Caco-2 (cell line): ENCODE measurements around the gene EME2. TPM values are rescaled to one million over a fixed set of nuclear protein-coding genes. Genes with fewer than 3 reads are reported as not detected.
A peak's percentile ranks its signal among the peaks of the same experiment; 100 is the strongest.

Source experiments
- BruUV-seq: library from RNA; stranded (reverse); fragments of 400-500 nt; replicated peaks from 2 replicates; lab custom pipeline; 2021; lab: Mats Ljungman, UMichigan
- CTCF ChIA-PET: fragments of 300-600 bp; sonication (Branson Sonifier 250); formaldehyde crosslinking; loops from one replicate; lab custom pipeline; 2022; ENCODE audit warnings: antibody characterized with exemption; lab: Charles Lee
- POLR2A ChIA-PET: fragments of 300-600 bp; sonication (Branson Sonifier 250); formaldehyde crosslinking; loops from one replicate; lab custom pipeline; 2022; ENCODE audit warnings: antibody characterized with exemption; lab: Charles Lee
- DNase-seq, 2 experiments: peaks; one replicate each; pipeline versions ENCODE4 v3.0.0 to v3.0.0-alpha.2; 2020 to 2022
- H3K27me3 ChIP-seq: replicated peaks from 2 replicates; pipeline ENCODE4 v1.6.0; 2011; ENCODE audit warnings: low read length; ENCODE audit not compliant: control insufficient read depth, insufficient read depth
- H3K36me3 ChIP-seq: 2 replicates; pipeline ENCODE4 v1.5.1; 2011; ENCODE audit warnings: low read length; ENCODE audit not compliant: control insufficient read depth, insufficient read depth
- H3K4me1 ChIP-seq: fragments of 250-450 bp; sonication (Bioruptor Pico); 2 replicates; pipeline ENCODE4 v1.5.1; 2020; ENCODE audit warnings: mild to moderate bottlenecking
- H3K4me3 ChIP-seq: 2 replicates; pipeline ENCODE4 v1.5.1; 2011; ENCODE audit warnings: low read depth, mild to moderate bottlenecking, control low read depth, low read length
- H3K9me3 ChIP-seq: fragments of 250-450 bp; sonication (Bioruptor Pico); 2 replicates; pipeline ENCODE4 v1.5.1; 2020; ENCODE audit warnings: mild to moderate bottlenecking, moderate library complexity
- H3K27ac Mint-ChIP-seq: one replicate; pipeline ENCODE4 v1.8.0; 2022; ENCODE audit warnings: mixed read lengths; ENCODE audit not compliant: unreplicated experiment
- H3K27me3 Mint-ChIP-seq: one replicate; pipeline ENCODE4 v1.8.0; 2022; ENCODE audit warnings: mixed read lengths; ENCODE audit not compliant: insufficient read depth, unreplicated experiment
- H3K36me3 Mint-ChIP-seq: one replicate; pipeline ENCODE4 v1.8.0; 2022; ENCODE audit warnings: mild to moderate bottlenecking, mixed read lengths; ENCODE audit not compliant: insufficient read depth, unreplicated experiment
- H3K4me1 Mint-ChIP-seq: one replicate; pipeline ENCODE4 v1.8.0; 2022; ENCODE audit warnings: low read depth, mixed read lengths; ENCODE audit not compliant: unreplicated experiment
- H3K4me3 Mint-ChIP-seq: one replicate; pipeline ENCODE4 v1.8.0; 2022; ENCODE audit warnings: mild to moderate bottlenecking, moderate library complexity, mixed read lengths; ENCODE audit not compliant: unreplicated experiment
- H3K9me3 Mint-ChIP-seq: one replicate; pipeline ENCODE4 v1.8.0; 2022; ENCODE audit warnings: mixed read lengths; ENCODE audit not compliant: unreplicated experiment
- intact Hi-C: fragments of 100-400 bp; cut with micrococcal nuclease; formaldehyde crosslinking; loops from one replicate; pipeline ENCODE4 v1.10.0; 2022; ENCODE audit not compliant: unreplicated experiment
- total RNA-seq: library from RNA; stranded (reverse); gene quantifications from 2 replicates; pipeline ENCODE4 v1.2.3, GENCODE V29; 2022
- TF ChIP-seq, protein P1 (sequence below), 2 experiments: fragments of 200-600 bp in 1 of 2; IDR thresholded peaks; 1 replicate in 1 of 2; 2 replicates in 1 of 2; pipeline versions ENCODE4 v1.5.1 to v1.8.0; 2011 to 2022; ENCODE audit warnings: antibody characterized with exemption in 1 of 2, control low read depth in 1 of 2, inconsistent platforms in 1 of 2, low read depth in 1 of 2, low read length in 1 of 2, mild to moderate bottlenecking in 1 of 2, moderate library complexity in 1 of 2; ENCODE audit not compliant: insufficient read depth in 1 of 2, severe bottlenecking in 1 of 2, unreplicated experiment in 1 of 2

EME2 gene
- total RNA-seq, 1 experiment from 2014 or later, result 24.1 TPM

DNA sequence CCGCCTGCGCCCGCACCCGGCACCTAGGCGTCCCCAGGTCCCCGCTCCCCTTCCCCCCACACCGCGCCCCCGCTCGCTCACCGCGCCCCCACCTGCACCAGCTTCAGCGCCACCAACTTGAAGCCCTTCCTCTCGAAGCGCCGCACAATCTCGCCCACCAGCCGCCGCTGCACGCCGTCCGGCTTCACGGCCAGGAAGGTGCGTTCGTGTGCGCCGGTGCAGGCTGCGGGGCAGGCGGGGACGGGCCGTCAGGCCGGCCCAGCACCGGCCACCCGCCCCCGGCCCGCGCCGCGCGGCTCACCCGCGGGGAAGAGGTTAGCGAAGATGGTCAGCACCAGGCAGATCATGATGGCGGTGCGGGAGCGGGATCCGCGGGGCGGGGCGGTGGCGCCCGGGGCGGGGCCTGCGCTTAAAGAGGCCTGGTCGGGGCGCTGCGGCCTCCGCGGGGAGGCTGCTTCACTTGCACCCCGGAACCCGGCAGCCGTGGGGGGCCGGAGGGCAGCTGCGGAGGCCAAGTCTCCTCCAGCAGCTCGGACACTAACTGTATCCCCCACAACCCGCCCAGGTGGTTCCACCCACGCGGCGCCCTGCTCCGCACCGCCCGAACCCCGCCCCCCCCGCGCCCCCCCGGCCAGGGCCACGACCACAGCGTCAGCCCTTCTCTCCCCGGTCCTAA is 1.3 kb upstream of the EME2 start, which contains the start of gene NME3:
NME3 (minus strand) TSS at position 356 of the 676 bp plus-strand sequence; CDS start at position 347, 9 bp downstream.
- H3K36me3 ChIP-seq, result no peaks in the 10 kb centered on the region
- Mint-ChIP-seq H3K9me3 (no peaks in the 10 kb centered on the region), H3K4me1 (no peaks in the 10 kb centered on the region), H3K36me3 (peaks cover 70% of the 10 kb centered on the region), H3K27me3 (no peaks in the 10 kb centered on the region), H3K27ac (peak within 1 kb of the TSS; percentile 58), H3K4me3 (peak within 1 kb of the TSS; percentile 78)
- TF ChIP-seq, protein P1, sequence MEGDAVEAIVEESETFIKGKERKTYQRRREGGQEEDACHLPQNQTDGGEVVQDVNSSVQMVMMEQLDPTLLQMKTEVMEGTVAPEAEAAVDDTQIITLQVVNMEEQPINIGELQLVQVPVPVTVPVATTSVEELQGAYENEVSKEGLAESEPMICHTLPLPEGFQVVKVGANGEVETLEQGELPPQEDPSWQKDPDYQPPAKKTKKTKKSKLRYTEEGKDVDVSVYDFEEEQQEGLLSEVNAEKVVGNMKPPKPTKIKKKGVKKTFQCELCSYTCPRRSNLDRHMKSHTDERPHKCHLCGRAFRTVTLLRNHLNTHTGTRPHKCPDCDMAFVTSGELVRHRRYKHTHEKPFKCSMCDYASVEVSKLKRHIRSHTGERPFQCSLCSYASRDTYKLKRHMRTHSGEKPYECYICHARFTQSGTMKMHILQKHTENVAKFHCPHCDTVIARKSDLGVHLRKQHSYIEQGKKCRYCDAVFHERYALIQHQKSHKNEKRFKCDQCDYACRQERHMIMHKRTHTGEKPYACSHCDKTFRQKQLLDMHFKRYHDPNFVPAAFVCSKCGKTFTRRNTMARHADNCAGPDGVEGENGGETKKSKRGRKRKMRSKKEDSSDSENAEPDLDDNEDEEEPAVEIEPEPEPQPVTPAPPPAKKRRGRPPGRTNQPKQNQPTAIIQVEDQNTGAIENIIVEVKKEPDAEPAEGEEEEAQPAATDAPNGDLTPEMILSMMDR (IDR thresholded peaks at IDR 0.05; ENCODE audit: insufficient read depth in 1 of 2, low read depth in 1 of 2, low read length in 1 of 2, severe bottlenecking in 1 of 2, unreplicated experiment in 1 of 2), result no peak
- intact Hi-C loops, result no loop called here
- no peaks in the 10 kb centered on the region for H3K27me3 ChIP-seq
- no peak for DNase-seq
- no peaks in the 10 kb centered on the region for H3K9me3 ChIP-seq
- ChIA-PET CTCF (no interaction called here), POLR2A (interaction anchor here (2.0 kb wide), 1 partner anchor 11 kb away, joined by 18 read pairs; the partner anchor contains the start of genes NUBP2 and SPSB3)
- BruUV-seq, result no TSS peak
- H3K4me3 ChIP-seq, result peak within 1 kb of the TSS; percentile 93
- peaks cover 8% of the 10 kb centered on the region for H3K4me1 ChIP-seq

DNA sequence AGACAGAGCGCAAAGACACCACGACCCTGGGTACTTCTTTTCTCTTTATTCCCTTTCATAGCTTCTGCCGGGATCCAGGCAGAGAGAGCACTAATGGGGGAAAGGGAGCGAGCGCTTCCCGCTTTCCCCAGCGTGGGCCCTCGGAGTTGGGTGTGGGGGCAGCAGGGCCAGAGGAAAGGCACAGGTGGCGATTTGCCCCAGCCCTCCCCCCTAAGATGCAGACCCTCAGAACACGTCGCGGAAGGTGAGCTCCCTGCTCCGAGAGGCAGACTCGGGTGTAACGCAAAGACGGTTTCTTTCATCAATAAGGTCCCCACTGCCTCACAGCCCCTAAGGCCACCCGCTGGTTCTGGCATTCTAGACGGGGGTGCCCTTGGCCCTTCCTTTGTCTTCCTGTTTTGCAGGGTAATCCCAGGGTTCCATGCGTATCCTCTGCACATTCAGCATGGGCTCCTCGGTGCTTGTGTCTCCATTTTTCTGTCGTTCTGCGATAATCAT is 697 bp upstream of the EME2 start:
- Histone ChIP-seq H3K4me1 (peaks cover 8% of the 10 kb centered on the region), H3K27me3 (no peaks in the 10 kb centered on the region), H3K9me3 (no peaks in the 10 kb centered on the region), H3K4me3 (peak overlapping the region; percentile 93), H3K36me3 (no peaks in the 10 kb centered on the region)
- Mint-ChIP-seq H3K36me3 (peaks cover 76% of the 10 kb centered on the region), H3K4me3 (peak overlapping the region; percentile 78), H3K27ac (peak overlapping the region; percentile 58), H3K4me1 (no peaks in the 10 kb centered on the region), H3K27me3 (no peaks in the 10 kb centered on the region), H3K9me3 (no peaks in the 10 kb centered on the region)
- no peak for DNase-seq
- ChIA-PET POLR2A (interaction anchor here (2.0 kb wide), 1 partner anchor 11 kb away, joined by 18 read pairs; the partner anchor contains the start of genes NUBP2 and SPSB3), CTCF (interaction anchor here (1.6 kb wide), 1 partner anchor 11 kb away, joined by 14 read pairs; the partner anchor contains the start of genes NUBP2 and SPSB3)
- TSS peak; percentile 90 for BruUV-seq
- TF ChIP-seq, protein P1 (IDR thresholded peaks at IDR 0.05; ENCODE audit: insufficient read depth in 1 of 2, low read depth in 1 of 2, low read length in 1 of 2, severe bottlenecking in 1 of 2, unreplicated experiment in 1 of 2), result no peak
- intact Hi-C loops, result no loop called here

DNA sequence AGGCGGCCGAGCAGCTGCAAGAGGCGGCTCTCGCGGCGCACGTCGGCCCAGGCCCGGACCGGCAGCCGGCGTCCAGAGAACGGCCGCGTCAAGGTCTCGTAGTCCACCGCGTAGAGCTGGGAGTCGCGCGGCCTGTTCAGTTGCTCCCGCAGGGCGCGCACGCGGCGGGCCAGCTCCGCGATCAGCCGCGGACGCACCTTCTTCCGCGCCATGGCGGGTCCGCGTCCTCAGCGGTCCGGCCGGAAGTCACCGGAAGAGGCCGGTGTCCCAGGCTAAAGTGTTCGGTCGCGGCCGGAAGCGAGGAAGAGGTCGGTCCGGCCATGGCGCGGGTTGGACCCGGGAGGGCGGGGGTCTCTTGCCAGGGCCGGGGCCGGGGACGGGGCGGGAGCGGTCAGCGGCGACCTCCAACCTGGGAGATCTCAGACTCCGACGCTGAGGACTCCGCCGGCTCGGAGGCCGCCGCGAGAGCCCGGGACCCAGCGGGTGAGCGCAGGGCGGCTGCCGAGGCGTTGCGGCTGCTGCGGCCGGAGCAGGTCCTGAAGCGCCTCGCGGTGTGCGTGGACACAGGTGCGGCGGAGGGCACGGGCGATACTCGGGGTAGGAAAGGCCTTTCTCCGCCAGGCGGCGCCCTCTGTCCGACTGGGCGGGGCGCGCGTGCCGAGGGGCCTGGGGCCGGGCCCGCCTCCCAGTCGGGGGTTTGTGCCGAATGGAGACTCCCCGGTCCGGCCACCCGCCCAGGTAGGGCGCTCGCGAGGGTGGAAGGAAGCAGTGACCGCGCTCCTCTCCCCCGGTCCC is 495 bp downstream of the EME2 start, which contains the start of gene MRPS34:
MRPS34 (minus strand) TSS at position 227 of the 795 bp plus-strand sequence; CDS start at position 212, 15 bp downstream.
- Histone ChIP-seq H3K4me3 (peak within 1 kb of the TSS; percentile 93), H3K36me3 (no peaks in the 10 kb centered on the region), H3K4me1 (peaks cover 8% of the 10 kb centered on the region), H3K9me3 (no peaks in the 10 kb centered on the region), H3K27me3 (no peaks in the 10 kb centered on the region)
- Mint-ChIP-seq H3K4me1 (no peaks in the 10 kb centered on the region), H3K27ac (peak within 1 kb of the TSS; percentile 63), H3K27me3 (no peaks in the 10 kb centered on the region), H3K9me3 (no peaks in the 10 kb centered on the region), H3K4me3 (peak within 1 kb of the TSS; percentile 78), H3K36me3 (peaks cover 79% of the 10 kb centered on the region)
- TSS peak; percentile 17 for BruUV-seq
- DNase-seq, result peak; percentile 83 to 93
- POLR2A ChIA-PET, result interaction anchor here (0.6 to 2.0 kb wide), 3 partner anchors 10 to 127 kb away, joined by 4 to 18 read pairs (median 4); partner anchors contain the start of genes MAPK8IP3, NUBP2 and SPSB3
- CTCF ChIA-PET, result interaction anchor here (0.7 to 1.6 kb wide), 4 partner anchors 9 to 89 kb away, joined by 3 to 14 read pairs (median 7); partner anchors contain the start of genes NUBP2 and SPSB3
- TF ChIP-seq, protein P1 (IDR thresholded peaks at IDR 0.05; ENCODE audit: insufficient read depth in 1 of 2, low read depth in 1 of 2, low read length in 1 of 2, severe bottlenecking in 1 of 2, unreplicated experiment in 1 of 2), result peak; percentile 64 to 89
- intact Hi-C loops, result loop anchor here (1.0 kb wide), 1 partner anchor 9 kb away; the partner anchor contains the start of genes NUBP2 and SPSB3
